OCI-LY3 (cell line): ENCODE measurements around the gene MAML2.

Source experiments
- H2AFZ ChIP-seq: fragments of 200-600, 300-600 bp; shearing (Covaris generic); 2 replicates; pipeline ENCODE4 v1.6.0; 2014; ENCODE audit warnings: antibody characterized with exemption, low read depth, low read length
- H3K27ac ChIP-seq: fragments of 200-600, 300-600 bp; sonication (generic); 2 replicates; pipeline ENCODE4 v1.5.1; 2014; ENCODE audit warnings: mild to moderate bottlenecking, low read length, moderate library complexity, mixed read lengths
- H3K27me3 ChIP-seq: fragments of 200-600, 300-600 bp; sonication (generic); 2 replicates; pipeline ENCODE4 v1.6.1; 2014; ENCODE audit warnings: low read depth, low read length, mixed read lengths
- H3K36me3 ChIP-seq: fragments of 200-600, 300-600 bp; sonication (generic); replicated peaks from 2 replicates; pipeline ENCODE3; 2014; ENCODE audit warnings: low read depth, low read length, mixed read lengths
- H3K4me1 ChIP-seq: fragments of 300-600, 200-600 bp; sonication (generic); 2 replicates; pipeline ENCODE4 v1.6.1; 2014; ENCODE audit warnings: low read length, mixed read lengths
- H3K4me2 ChIP-seq: fragments of 200-600, 300-600 bp; sonication (generic); 2 replicates; pipeline ENCODE4 v1.6.1; 2014; ENCODE audit warnings: low read length, mixed read lengths
- H3K4me3 ChIP-seq: fragments of 300-600, 200-600 bp; sonication (generic); 2 replicates; pipeline ENCODE4 v1.5.1; 2014; ENCODE audit warnings: antibody characterized with exemption, mild to moderate bottlenecking, low read length, moderate library complexity
- H3K79me2 ChIP-seq: fragments of 300-600, 200-600 bp; shearing (Covaris generic); 2 replicates; pipeline ENCODE4 v1.6.1; 2014; ENCODE audit warnings: mild to moderate bottlenecking, low read length, mixed read lengths
- H3K9ac ChIP-seq: fragments of 300-600, 200-600 bp; shearing (Covaris generic); 2 replicates; pipeline ENCODE4 v1.6.0; 2014; ENCODE audit warnings: mild to moderate bottlenecking, low read length, moderate library complexity
- H3K9me3 ChIP-seq: fragments of 200-600, 300-600 bp; shearing (Covaris generic); 2 replicates; pipeline ENCODE4 v1.6.1; 2014; ENCODE audit warnings: low read length, mixed read lengths; ENCODE audit not compliant: insufficient read depth
- H4K20me1 ChIP-seq: fragments of 200-600, 300-600 bp; sonication (generic); 2 replicates; pipeline ENCODE4 v1.6.1; 2016; ENCODE audit warnings: low read length, mixed read lengths; ENCODE audit not compliant: insufficient read depth
- CTCF ChIP-seq: fragments of 200-600, 300-600 bp; sonication (generic); IDR thresholded peaks from 2 replicates; pipeline ENCODE4 v1.5.1; 2014; ENCODE audit warnings: antibody characterized with exemption, low read length, low read depth
- EZH2phosphoT487 ChIP-seq: fragments of 200-600 bp; shearing (Covaris generic); IDR thresholded peaks from 2 replicates; pipeline ENCODE4 v1.6.1; 2018; ENCODE audit warnings: antibody characterized with exemption, mixed run types, low read depth

Gene MAML2

DNA sequence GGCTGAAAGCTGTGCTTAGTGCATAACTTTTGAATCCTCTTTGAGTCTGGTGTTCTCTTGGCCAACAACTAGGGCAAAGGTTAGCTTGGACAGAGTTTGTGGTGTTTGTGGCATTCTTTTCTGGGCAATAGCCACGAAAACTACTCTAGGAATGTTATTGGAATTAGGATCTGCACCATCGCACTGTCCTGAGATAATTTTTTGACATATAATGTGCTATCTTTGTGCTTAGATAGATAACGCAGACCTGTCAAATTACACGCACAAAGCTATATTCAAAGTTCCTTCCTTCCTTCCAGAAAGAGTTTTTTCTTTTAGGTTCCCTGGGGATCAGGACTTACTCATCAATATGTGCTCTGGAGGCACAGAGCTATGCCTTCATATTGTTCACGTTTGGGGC, 252.3 kb downstream of the MAML2 start:
- Histone ChIP-seq H4K20me1 (no peaks in the 10 kb centered on the region), H3K27ac (no peak overlapping the region), H3K4me1 (peaks cover 11% of the 10 kb centered on the region), H3K27me3 (no peaks in the 10 kb centered on the region), H3K4me3 (no peak overlapping the region), H3K9me3 (no peaks in the 10 kb centered on the region), H3K9ac (no peak overlapping the region), H3K79me2 (no peaks in the 10 kb centered on the region), H3K36me3 (no peaks in the 10 kb centered on the region), H2AFZ (no peak overlapping the region), H3K4me2 (no peak overlapping the region)
- TF ChIP-seq EZH2phosphoT487 (no peak), CTCF (no peak)

- Histone ChIP-seq H3K9ac (no peak overlapping the region), H3K79me2 (no peaks in the 10 kb centered on the region), H3K4me2 (no peak overlapping the region), H3K9me3 (no peaks in the 10 kb centered on the region), H3K36me3 (no peaks in the 10 kb centered on the region), H3K4me3 (no peak overlapping the region), H2AFZ (no peak overlapping the region), H3K4me1 (peaks cover 11% of the 10 kb centered on the region), H4K20me1 (no peaks in the 10 kb centered on the region), H3K27ac (no peak overlapping the region), H3K27me3 (no peaks in the 10 kb centered on the region)
- TF ChIP-seq EZH2phosphoT487 (no peak), CTCF (no peak)
Observed at GRCh38 chr11:96088914-96089313, 254.1 kb downstream of the MAML2 start.

DNA sequence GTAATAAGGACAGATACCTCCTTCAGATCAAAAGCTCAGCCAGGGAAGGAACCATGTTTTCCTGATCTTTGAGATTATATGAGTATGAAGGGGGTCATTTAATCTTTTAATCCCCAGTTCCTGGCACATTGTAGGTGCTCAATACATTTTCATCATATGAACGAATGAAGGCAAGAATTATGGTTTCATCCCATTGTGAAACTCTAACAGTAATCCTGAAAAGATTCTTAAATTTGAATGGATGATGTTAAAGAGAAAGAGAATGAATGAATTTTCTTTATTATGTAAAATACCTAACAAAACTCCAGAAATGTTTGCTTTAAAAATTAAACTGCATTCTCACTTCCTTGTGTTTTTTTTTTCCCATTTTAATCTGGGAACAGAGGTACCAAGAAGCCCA, 256.9 kb downstream of the MAML2 start:
- Histone ChIP-seq H4K20me1 (no peaks in the 10 kb centered on the region), H3K4me1 (no peaks in the 10 kb centered on the region), H3K9ac (no peak overlapping the region), H3K4me2 (no peak overlapping the region), H3K27me3 (no peaks in the 10 kb centered on the region), H3K9me3 (no peaks in the 10 kb centered on the region), H3K36me3 (no peaks in the 10 kb centered on the region), H3K27ac (no peak overlapping the region), H3K79me2 (no peaks in the 10 kb centered on the region), H3K4me3 (no peak overlapping the region), H2AFZ (no peak overlapping the region)
- TF ChIP-seq CTCF (no peak), EZH2phosphoT487 (no peak)

DNA sequence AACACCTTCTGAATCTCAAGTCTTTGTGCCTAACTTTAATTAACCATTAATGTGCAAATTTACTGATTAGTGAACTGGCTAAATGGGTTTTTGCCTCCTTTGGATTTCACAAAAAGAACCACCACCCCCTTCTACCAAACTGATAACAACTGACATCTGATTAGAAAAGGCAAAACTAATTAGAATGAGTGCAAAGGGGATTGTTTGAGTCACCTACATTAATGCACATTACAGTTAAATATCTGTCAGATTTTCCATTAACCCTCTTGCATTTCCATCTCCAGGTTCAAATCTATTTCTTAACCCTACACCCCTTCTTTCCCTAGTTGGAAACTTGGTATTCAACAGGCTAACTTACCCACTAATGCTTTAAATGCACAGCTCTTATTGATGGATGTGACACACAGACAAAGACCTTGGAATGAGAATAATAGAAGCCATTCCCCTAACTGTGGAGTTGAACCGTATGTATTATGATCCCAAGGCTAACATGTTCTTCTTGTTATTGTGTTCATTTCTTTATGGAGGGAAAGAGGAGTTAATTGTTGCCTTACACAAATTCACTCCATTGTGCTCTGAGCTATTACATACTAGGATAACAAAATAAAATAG, 257.6 kb downstream of the MAML2 start:
- H3K4me2 ChIP-seq = no peak overlapping the region
- no peaks in the 10 kb centered on the region for H3K27me3 ChIP-seq
- TF ChIP-seq CTCF (no peak), EZH2phosphoT487 (no peak)
- H3K9me3 ChIP-seq = no peaks in the 10 kb centered on the region
- no peak overlapping the region for H2AFZ ChIP-seq
- H4K20me1 ChIP-seq = no peaks in the 10 kb centered on the region
- no peak overlapping the region for H3K4me3 ChIP-seq
- no peaks in the 10 kb centered on the region for H3K36me3 ChIP-seq
- H3K4me1 ChIP-seq = no peaks in the 10 kb centered on the region
- H3K79me2 ChIP-seq = no peaks in the 10 kb centered on the region
- H3K9ac ChIP-seq = no peak overlapping the region
- H3K27ac ChIP-seq = no peak overlapping the region
